ENCODE data around the gene SLC50A1.
A peak's percentile ranks its signal among the peaks of the same experiment; 100 is the strongest.

DNA sequence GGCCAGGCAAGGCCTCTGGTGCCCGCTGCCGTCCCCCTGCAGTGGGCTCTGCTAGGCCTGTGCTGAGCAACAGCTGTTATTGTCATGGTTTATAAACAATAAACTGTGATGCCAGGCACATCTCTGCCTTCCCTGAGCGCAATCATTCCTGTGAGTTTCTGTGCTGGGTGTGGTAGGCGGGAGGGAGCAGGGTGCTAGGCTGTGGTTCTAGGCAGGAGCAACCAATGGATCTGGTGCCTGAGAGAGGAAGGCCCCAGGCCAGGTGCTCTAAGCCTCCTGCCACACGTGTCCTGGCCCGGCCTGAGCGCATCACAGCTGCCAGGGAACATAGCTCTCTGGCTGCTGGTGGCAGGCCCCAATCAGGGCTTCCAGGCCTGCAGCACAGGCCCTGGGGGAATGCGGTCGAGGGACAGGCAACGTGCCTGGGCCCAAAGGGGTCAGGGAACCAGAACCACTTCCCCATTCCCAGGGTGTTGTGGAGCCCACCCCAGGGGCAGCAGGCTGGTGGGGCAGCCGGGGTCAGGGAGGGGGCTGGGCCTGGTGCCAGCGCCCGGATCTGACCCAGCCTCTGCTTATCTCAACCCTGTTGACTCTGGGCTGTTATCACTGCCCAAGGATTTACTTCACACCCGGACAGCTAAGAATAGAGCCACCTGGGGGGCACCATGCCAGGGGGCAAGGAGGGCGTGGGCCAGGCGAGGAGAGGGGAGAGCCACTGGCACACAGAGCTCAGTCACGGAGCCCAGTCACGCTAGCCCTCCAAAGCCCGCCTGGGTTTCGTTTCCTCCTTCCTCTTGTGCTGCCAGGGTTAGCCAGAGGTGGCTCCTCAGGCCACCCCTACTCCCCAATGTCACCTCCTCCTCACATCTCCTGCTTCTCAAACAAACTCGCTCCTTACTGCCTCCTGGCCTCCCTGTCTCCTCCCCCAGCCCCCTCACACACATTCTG, 49.5 kb downstream of the SLC50A1 start:
- no peak for TF ChIP-seq AFF4 (CRISPR knock-in tag; IDR thresholded peaks at IDR 0.05; ENCODE audit: borderline replicate concordance)
- TF ChIP-seq, protein P1, sequence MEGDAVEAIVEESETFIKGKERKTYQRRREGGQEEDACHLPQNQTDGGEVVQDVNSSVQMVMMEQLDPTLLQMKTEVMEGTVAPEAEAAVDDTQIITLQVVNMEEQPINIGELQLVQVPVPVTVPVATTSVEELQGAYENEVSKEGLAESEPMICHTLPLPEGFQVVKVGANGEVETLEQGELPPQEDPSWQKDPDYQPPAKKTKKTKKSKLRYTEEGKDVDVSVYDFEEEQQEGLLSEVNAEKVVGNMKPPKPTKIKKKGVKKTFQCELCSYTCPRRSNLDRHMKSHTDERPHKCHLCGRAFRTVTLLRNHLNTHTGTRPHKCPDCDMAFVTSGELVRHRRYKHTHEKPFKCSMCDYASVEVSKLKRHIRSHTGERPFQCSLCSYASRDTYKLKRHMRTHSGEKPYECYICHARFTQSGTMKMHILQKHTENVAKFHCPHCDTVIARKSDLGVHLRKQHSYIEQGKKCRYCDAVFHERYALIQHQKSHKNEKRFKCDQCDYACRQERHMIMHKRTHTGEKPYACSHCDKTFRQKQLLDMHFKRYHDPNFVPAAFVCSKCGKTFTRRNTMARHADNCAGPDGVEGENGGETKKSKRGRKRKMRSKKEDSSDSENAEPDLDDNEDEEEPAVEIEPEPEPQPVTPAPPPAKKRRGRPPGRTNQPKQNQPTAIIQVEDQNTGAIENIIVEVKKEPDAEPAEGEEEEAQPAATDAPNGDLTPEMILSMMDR (IDR thresholded peaks at IDR 0.05), result no peak
- 0 out of 2 replicates have a peak, but pooled peaks have one; percentile 18 for TF ChIP-seq FOXP1 (CRISPR knock-in tag; IDR thresholded peaks at IDR 0.05; ENCODE audit: borderline replicate concordance)
- TF ChIP-seq SP1 (CRISPR knock-in tag; conservative IDR thresholded peaks at IDR 0.05), result no peak
- TF ChIP-seq, protein P2, sequence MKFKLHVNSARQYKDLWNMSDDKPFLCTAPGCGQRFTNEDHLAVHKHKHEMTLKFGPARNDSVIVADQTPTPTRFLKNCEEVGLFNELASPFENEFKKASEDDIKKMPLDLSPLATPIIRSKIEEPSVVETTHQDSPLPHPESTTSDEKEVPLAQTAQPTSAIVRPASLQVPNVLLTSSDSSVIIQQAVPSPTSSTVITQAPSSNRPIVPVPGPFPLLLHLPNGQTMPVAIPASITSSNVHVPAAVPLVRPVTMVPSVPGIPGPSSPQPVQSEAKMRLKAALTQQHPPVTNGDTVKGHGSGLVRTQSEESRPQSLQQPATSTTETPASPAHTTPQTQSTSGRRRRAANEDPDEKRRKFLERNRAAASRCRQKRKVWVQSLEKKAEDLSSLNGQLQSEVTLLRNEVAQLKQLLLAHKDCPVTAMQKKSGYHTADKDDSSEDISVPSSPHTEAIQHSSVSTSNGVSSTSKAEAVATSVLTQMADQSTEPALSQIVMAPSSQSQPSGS (CRISPR knock-in tag; IDR thresholded peaks at IDR 0.05; ENCODE audit: borderline replicate concordance, low read depth), result no peak
- no peak for TF ChIP-seq ZBTB21 (CRISPR knock-in tag; IDR thresholded peaks at IDR 0.05; ENCODE audit: borderline replicate concordance)

All from WTC11 (cell line).